ENCODE results near the gene NAA16.
"Not testable (repeated sequence)": the region's sequence is repeated elsewhere in the genome, so short reads cannot be mapped to it uniquely, and the experiment has no call there.

NAA16 gene

GRCh38 chr13:41408121-41408520, 97.1 kb downstream of the NAA16 start:
- DNase-seq: no peak

GRCh38 chr13:41408746-41409145, 97.7 kb downstream of the NAA16 start:
- DNase-seq: no peak

GRCh38 chr13:41409611-41410010, 98.5 kb downstream of the NAA16 start:
- DNase-seq: no peak

- DNase-seq: no peak
These were observed 100.0 kb downstream of the NAA16 start for GRCh38 chr13:41411060-41411459.

- peak in 19 of 51 donors; percentile 0 to 37 (median 10) for DNase-seq
These were observed 100.5 kb downstream of the NAA16 start for GRCh38 chr13:41411522-41411921.

GRCh38 chr13:41413872-41414271, 102.8 kb downstream of the NAA16 start:
- DNase-seq: no peak

- no peak for DNase-seq
These were observed 105.2 kb downstream of the NAA16 start for GRCh38 chr13:41416276-41416675.

- DNase-seq: no peak
These were observed 107.0 kb downstream of the NAA16 start for GRCh38 chr13:41418027-41418426.

GRCh38 chr13:41418731-41419130, 107.7 kb downstream of the NAA16 start:
- DNase-seq: no peak

GRCh38 chr13:41419206-41419605, 108.1 kb downstream of the NAA16 start:
- DNase-seq: no peak

GRCh38 chr13:41420146-41420545, 109.1 kb downstream of the NAA16 start:
- no peak for DNase-seq

GRCh38 chr13:41421330-41421729, 110.3 kb downstream of the NAA16 start:
- DNase-seq: not testable (repeated sequence)

- not testable (repeated sequence) for DNase-seq
These were observed 110.9 kb downstream of the NAA16 start for GRCh38 chr13:41421983-41422382.

GRCh38 chr13:41423259-41423658, 112.2 kb downstream of the NAA16 start:
- not testable (repeated sequence) for DNase-seq

GRCh38 chr13:41424675-41425074, 113.6 kb downstream of the NAA16 start:
- not testable (repeated sequence) for DNase-seq

GRCh38 chr13:41426047-41426446, 115.0 kb downstream of the NAA16 start:
- no peak for DNase-seq

Measured in hypothalamus (tissue), 51 donors.